ENCODE data around the gene NUP133.
"Not testable (repeated sequence)": the region's sequence is repeated elsewhere in the genome, so short reads cannot be mapped to it uniquely, and the experiment has no call there.

Gene NUP133

DNA sequence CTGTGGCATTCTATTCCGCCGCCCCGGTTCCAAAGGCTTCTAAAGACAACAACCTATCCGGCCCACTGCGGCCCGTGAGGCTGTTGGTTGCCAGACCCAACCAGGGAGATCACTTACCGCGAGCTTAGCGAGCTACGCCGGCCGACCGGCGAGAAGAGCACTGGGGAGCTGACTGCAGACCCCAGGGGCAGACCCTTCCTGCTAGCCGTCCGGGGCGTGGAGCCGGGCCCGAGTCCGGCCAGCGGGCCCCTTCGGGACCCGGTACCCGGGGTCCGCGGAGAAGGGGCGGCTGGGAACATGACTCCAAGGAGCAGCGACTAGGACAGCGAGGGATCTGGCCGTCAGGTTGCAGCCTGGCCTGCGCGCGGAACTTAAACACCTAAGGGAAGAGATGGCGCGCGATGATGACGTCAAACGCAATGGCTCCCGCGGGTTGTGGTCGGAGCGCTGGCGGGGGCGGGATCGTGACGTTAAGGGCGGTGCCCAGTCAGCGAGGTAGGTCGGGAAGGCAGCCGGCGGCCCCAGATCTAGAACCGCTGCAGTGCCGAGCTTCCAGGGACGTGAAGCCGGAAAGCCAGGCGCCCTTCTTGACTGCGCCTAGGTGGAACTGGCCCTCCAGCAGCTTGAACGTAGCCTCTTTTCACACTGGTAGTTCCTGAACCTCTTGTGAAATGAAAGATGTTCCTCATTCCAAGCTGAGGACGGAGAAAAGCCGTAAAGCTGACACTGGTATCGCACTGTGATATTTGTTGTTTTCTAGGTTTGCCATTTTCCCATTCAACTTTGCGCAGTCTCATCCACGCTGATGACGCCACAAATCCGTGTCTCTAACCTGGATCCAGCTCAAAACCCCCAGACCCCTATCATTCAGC lies at the start of gene NUP133:
Gene NUP133 (minus strand): TSS at position 391 of the 872 bp plus-strand sequence. CDS start 92 bp downstream, at position 299.
- DNase-seq (ENCODE audit: low spot score): peak; percentile 99

GRCh38 chr1:229557200-229557850 lies 49.2 kb upstream of the NUP133 start:
- DNase-seq (ENCODE audit: low spot score): peak; percentile 57

- peak; percentile 97 for DNase-seq (ENCODE audit: low spot score)
Measured at GRCh38 chr1:229554886-229555621, 46.9 kb upstream of the NUP133 start.

DNA sequence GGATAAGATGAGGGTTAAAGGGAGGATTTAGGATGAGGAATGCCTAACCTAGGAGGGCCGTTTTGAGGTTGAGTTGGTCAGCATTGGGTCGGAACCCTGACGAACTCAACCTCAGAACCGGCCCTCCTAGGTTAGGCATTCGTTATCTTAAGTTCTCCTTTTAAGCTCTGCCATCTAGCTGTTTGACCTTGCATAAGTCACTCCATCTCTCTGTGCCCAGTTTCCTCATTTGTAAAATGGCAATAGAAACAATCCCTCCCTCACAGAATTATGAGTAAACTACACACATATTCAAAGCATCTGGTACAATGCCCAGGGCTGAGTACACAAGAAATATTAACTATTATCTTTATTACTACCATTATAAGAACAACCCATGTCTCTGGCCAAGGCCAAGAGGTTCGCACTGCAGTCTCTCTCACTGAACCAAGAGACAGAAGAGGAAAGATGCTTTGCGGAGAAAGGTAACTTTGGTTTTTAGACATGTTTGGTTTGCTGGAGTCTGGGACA lies 45.5 kb upstream of the NUP133 start:
- peak; percentile 33 for DNase-seq (ENCODE audit: low spot score)

DNA sequence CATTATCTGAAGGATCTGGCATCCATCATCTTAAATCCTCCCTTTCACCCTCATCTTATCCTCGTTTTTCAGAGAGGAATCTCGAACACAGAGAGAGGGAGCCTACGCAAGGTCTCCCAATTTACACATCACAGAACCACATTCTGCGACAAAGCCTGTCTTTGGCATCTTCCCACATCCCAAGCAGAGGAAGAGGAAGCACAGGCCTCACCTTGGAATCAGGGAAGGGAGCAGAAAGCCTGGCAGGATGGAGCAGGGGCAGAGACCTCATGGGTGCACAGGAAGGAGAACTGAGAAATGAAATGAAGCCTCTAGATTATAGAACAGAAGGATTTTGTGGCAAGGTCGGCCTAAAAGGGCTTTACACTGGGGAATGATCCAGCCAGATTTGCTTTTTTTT lies 44.6 kb upstream of the NUP133 start:
- DNase-seq (ENCODE audit: low spot score): no peak

GRCh38 chr1:229550812-229551567 lies 42.8 kb upstream of the NUP133 start:
- no peak for DNase-seq (ENCODE audit: low spot score)

DNA sequence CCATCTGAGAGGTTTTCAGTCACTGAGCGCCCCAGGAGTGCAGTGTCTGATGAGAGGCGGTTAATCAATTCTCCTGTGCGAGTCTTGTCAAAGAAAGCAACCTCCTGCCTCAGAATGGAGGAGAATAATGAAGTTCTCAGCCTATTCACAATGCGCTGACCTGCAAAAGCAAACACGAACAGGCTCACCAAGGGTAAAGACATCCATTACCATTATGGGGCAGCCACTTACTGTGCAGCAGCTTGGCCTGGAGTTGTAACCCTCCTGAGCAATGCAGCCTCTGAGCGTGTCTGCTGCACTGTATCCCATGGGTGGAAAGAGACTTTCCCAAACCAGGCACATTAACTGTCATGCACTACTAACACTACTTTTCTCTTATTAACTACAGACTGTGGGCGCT lies 39.4 kb upstream of the NUP133 start:
- no peak for DNase-seq (ENCODE audit: low spot score)

GRCh38 chr1:229544587-229544986 lies 36.4 kb upstream of the NUP133 start:
- no peak for DNase-seq (ENCODE audit: low spot score)

DNA sequence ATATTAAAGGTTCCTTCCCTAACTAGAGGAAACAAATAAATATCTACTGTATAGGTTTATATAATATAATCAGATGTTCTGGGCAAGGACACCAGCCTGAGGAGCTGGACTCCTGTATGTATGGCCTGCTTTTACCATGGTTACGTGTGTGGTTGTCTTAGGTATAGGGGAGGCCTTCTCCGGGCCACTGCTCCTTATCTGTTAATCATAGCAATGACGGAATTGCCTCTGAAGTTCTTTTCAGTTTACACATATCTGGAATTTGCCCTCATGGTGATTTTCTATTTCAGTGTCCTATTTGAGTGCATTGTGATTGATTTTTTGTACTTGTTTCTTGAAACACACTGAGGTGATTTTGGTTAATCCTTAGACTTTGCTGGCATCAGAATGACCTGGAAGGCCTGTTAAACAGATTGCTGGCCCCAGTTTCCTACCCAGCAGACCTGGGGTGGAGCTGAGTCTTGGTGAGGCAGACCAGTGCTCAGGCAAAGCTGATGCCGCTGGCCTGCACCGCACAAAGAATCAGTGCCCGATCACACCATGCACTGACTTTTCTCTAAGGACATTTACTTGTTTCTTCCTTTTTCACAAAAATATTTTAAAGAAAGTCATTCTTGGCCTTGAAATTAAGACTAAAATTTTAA lies 31.8 kb upstream of the NUP133 start:
- no peak for DNase-seq (ENCODE audit: low spot score)

GRCh38 chr1:229538945-229539344 lies 30.8 kb upstream of the NUP133 start:
- no peak for DNase-seq (ENCODE audit: low spot score)

DNA sequence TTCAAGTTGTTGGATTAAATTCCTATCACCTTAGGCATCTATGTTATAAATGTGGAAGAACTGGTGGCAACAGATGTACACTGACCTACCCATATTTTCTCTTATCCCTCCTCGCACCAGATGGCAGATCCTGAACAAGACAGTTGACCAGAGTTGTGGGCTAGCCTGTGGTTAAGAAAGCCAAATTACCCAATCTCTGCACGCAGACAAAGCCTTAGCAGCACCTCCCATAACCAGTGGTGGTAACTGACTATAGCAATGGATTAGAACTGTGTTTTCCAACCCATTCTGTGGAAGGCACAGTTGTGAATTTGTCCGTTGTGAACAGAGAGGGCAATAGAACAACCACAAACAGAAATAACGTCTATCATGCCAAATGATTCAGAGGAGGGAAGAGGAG lies 29.8 kb upstream of the NUP133 start:
- no peak for DNase-seq (ENCODE audit: low spot score)

DNA sequence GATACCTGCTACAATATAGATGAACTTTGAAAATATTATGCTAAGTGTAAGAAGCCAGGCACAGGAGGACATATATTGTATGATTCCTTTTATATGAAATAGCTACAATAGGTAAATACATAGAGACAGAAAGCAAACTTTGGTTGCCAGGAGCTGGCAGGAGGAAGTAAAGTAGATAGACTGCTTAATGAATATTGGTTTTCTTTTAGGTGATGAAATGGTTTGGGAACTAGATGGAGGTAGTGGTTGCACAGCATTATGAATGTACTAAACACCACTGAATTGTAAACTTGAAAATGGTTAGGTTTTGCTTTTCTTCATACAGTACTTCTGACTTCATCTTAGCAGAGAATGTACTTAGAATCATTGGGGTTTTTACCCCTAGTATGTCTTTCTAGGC lies 28.8 kb upstream of the NUP133 start:
- DNase-seq (ENCODE audit: low spot score): no peak

- DNase-seq (ENCODE audit: low spot score): no peak
Measured at GRCh38 chr1:229535230-229535629, 27.1 kb upstream of the NUP133 start.

GRCh38 chr1:229531326-229531725 lies 23.2 kb upstream of the NUP133 start:
- no peak for DNase-seq (ENCODE audit: low spot score)

DNA sequence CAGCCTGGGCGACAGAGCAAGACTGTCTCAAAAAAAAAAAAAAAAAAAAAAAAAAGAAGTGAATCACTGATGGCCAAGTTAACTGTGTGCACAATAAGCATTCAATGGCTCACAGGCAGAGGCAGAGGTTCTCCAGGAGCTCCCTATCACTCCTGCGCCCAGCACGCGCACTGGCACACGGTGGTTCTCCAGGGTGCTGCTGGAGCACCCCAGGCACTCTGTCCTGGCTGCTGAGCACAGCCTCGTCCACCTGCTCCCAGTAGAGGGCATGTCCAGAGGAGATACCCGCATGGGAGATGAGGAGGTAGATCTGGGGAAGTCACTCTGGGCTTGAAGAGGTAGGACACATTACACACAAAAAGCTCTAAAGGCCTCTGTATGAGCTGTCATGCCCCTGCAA lies 21.5 kb upstream of the NUP133 start:
- no peak for DNase-seq (ENCODE audit: low spot score)

DNA sequence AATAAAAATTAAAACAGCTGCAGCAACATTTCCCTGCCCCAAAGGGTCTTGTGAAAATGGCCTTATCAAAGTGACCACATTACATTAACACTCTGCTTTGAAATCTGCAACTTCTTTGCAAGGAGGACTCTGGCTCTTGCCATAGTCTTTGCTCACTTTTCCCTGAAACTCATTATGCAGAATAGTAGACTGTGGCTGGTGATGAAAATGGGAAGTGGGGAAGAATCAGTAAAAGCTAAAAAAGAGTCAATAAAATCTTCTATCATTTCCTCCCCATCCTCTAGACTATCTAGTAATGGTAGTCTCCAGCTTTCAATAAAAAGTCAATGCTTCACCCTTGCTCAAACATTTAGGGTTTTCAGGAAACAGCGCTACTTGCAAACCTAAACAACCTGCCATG lies 18.6 kb upstream of the NUP133 start:
- no peak for DNase-seq (ENCODE audit: low spot score)

- DNase-seq (ENCODE audit: low spot score): no peak
Measured at GRCh38 chr1:229523052-229523451, 14.9 kb upstream of the NUP133 start.

GRCh38 chr1:229514578-229515275 lies 6.6 kb upstream of the NUP133 start:
- DNase-seq (ENCODE audit: low spot score): peak; percentile 77

- not testable (repeated sequence) for DNase-seq (ENCODE audit: low spot score)
Measured at GRCh38 chr1:229511625-229512024, 3.5 kb upstream of the NUP133 start.

- not testable (repeated sequence) for DNase-seq (ENCODE audit: low spot score)
Measured at GRCh38 chr1:229511201-229511600, 3.1 kb upstream of the NUP133 start.

DNA sequence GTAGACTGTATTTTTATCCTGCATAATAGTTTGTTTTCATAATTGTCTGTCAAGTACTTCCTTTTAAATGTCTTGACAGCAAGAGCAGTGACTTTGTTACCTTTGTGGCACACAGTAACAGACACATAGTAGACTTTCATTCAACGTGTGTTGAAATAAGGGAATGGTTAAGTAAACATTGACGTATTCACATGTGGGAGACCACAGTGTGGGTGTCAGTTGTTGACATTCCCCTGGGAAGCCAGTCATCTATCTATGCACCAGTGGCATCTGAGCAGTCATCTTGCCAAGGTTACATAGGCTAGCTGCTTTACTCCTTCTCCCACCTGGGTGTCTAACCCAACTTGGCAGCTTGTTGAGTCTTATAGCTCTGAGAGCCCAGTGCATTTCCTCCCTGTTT lies 1.4 kb upstream of the NUP133 start:
- no peak for DNase-seq (ENCODE audit: low spot score)
